NCI-H1048 (cell line): ENCODE results near the gene FAM240A.

Experiments used
- DNase-seq: peaks from one replicate; lab custom pipeline; 2025; lab: John Stamatoyannopoulos, UW

The FAM240A gene

DNA sequence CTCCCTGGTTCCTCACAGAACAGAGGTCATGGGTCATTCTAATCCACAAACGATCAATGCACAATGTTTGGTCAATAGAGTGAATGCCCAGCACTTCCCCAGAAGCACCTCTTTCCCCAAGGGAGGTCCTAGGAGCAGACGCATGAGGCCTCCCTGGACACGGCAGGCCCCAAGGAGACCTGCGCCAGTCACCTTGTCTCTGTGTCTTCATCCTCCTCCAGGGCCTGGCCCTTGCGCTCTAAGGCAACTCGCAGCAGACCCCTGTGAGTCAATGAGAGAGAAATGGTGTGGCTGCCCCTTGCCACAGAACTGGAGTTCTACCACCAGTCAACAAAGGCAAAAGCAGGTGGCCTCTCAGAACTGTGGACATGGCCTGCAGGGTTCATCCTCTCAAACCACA, 63.1 kb downstream of the FAM240A start:
- no peak for DNase-seq
